Fibroblast of the conjunctiva (primary cell): Measurements from ENCODE around the gene ITGAD.

Experiments used
- DNase-seq: peaks from one replicate; pipeline ENCODE4 v3.0.0-alpha.2; 2010; ENCODE audit warnings: low read depth

ITGAD gene

DNA sequence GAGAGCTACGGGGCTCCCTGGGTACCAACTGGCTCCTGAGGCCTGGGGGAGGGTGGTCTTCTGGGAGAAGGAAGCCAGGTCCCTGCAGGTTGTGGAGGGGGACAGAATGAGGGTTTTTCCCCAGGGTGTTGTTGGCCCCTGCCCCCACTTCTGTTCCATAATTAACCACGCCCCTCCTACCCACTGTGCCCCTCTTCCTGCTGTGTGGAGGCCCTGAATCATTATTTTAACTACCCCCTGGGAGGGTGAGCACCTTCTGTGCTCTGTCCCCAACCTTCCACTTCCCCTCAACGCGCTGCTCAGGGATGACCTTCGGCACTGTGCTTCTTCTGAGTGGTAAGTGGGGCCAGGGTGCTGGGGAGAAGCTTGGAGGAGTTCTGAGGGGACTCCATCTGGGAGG is at the start of gene ITGAD:
Gene ITGAD (plus strand): TSS at position 280 of the 400 bp plus-strand sequence. CDS start 26 bp downstream, at position 306.
- no peak for DNase-seq

DNA sequence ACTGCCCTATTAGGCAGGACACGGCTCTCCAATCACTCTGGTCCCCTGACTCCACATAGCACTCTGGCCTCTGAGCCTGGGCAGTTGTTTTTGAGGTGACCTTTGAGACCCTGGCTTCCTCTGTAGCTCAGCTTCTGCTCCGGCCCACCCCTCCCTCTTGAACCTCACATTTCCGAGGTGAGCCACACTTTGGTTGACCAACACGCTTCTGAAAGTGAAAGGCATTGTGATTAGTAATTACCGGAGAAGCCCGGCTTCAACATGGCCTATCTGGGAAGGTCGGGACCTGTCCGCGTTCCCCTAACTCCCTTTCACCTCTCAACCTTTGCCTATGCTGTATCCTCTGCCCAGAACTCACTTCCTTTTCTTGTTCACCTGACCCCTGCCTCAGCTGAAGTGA is 48.4 kb upstream of the ITGAD start:
- no peak for DNase-seq

DNA sequence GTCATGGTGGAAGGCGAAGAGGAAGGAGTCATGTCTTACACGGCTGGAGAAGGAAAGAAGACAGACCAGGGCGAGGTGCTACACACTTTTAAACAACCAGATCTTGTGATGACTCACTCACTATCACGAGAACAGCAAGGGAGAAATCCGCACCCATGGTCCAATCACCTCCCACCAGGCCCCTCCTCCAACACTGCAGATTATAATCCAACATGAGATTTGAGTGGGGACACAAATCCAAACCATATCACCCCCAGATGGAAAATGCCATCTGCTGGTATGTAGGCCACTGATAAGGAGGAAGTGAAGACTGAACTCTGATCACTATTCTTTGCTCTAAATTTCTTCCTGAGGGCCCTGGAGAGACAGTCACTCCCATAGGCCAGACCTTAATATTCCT is 45.7 kb upstream of the ITGAD start:
- DNase-seq: no peak

DNA sequence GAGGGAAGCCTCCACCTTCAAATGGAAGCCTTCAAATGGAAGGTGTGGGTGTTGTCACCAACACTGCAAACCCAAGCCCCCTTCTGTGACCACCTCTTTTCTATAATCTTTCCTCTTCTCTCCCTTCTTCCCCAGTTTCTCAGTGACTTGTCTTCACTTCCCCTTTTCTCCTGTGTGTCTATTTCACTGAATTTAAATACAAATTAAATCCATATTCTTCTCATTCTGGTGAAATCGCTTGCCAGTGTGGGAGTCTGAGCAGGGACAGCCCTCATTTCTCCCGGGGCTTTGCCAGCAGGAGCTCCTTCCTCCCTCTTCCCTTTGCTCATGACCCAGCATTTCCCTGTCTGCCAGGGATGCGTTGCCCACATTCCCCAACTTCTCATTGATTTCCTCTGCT is 44.6 kb upstream of the ITGAD start:
- no peak for DNase-seq

DNA sequence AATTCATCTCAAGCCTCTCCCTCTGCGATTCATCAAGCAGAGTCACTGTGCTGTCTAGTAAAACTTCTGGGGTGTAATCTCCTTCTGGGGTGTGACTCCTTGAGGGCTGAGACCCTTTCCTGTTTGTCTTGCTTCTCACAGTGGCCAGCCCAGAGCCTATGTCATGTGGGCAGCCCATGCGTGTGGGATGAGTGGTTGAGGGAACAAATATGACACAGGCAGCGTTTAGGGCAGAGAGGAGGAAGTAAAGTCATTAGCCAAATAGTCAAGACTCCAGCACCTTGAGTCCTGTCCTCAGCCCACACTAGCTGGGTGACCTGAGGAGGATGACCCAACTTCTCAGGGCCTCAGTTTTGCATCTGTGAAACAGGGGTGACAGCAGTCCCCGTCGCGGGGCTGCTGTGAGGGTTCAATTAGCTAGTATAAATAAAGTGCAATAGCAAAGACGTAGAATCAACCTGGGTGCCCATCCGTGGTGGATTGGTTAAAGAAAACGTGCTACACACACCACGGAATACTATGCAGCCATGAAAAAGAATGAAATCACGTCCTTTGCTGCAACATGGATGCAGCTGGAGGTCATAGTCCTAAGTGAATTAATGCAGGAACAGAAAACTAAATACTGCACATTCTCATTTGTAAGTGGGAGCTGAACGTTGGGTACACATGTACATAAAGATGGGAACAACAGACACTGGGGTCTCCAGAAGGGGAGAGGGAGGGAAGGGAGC is 42.7 kb upstream of the ITGAD start:
- DNase-seq: no peak

DNA sequence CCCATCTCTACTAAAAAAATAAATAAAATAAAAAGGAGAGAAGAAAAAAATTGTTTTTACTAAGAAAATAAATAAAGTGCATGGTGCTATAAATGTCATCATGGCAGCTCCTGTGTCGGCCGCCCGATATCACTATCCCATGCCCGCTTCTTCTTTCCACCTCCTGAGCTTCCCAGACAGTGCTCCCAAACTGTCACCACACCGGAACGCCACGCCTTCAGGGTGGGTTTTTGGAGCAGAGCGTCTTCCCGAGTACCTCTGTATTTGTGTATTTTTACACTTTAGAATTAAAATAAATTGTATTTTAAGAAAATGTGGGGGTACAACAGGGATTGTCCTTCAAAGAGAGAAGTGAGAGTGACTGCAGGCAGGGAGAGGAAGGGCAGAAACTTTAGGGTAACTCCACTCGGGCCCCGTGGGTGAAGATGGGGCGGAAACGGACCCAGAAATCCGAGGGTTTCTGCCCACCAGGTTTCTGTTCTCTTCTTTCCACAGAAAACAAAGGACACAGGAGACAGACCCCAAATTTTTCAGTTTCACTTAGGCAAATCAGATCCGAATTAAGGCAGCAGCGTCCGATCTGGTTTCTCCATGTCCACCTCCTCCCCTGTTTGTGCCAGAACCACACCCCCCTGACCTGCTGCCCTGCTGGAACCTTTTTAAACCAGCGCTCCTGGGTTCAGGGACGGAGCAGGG is 41.7 kb upstream of the ITGAD start:
- no peak for DNase-seq

DNA sequence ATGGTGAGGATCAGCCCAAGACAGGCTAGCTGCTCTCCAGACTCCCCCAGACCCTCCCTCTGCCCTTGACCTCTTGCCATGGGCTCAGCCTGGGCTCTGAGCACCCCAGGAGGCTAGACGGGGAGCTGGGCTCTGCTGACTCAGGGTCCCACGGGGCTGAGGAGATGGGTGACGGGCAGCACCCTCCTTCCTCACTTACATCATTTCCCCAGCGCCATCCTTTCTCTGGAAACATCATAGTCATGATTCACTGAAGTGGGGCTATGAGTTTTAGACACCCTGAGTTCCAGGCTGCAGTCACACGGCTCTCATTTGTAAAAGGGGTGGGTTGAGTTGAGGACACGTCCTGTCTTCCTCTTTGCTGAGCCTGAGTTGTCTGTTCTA is 41.2 kb upstream of the ITGAD start:
- DNase-seq: no peak

DNA sequence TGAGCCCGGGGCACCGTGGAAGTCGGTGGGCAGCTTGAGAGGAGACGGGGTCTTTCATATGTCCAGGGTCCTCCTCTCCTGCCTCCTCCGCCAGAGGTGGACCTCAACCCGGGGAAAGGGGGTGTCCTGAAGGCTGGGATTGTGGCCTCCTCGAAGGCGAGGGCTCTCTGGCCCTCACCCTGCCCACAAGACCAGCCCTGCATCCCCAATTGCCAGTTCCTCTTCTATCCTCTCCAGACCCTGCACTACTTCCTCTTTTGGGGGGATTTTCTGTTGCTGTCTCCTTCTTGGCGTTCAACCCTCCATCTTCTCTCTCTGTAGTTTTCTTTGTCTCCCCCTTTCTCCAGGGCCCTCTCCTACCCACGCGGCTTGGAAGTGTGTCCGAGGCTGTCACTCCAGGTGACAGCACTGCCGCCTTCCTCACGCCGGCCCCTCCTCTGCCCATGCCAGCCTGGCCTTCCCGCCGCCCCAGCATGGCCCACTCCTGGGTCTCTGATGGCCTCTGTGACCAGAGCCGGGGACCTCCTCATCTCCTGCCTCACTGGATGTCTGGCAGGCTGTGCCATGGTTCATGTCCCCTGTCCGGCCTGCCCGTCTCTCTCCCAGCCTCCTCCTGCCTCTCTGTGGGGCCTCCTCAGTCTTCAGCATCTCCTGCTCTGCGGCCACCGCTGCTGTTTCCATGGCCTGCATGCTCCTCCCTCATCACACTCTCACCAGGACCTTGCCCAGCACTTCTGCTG is 40.6 kb upstream of the ITGAD start:
- DNase-seq: no peak

DNA sequence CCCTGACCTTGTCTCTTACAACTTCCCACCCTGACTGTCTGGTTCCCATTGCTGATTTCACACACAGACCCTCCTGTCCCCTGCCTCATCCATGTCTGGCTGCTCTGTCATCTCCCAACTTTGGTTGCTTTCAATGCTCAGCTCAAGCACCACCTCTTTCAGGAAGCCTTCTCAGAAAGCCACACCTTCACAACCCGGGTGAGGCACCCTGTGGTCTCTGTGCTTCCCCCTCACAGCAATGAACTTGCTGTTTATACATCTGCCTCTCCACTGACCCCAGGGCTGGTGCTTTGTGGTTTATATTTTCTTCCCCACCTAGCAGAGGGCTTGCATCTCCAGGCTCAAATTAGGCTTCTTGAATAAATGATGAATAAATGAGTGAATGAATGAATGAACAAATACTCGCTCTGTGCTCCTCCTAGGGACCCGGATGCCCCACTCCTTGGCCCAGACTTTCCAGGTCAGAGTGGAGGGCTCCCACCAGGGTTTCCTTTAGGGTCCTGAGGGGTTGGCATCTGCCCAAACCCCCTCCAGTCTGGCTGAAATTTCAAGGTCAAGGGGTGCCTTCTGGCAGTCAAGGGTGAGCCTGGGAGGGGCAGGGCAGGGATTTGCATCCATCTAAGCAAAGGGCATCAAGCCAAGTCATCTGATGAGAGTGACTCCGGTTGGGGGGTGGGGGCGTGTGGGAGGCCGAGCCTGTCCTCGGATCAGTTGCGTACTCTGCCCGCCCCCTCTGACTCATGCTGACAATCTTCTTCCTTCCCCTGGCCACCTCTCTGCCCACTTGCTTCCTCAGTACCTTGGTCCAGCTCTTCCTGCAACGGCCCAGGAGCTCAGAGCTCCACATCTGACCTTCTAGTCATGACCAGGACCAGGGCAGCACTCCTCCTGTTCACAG is 38.5 kb upstream of the ITGAD start, which contains the start of gene ITGAX:
Gene ITGAX (plus strand): TSS at position 783 of the 898 bp plus-strand sequence. CDS start 79 bp downstream, at position 862.
- peak; percentile 8 for DNase-seq

DNA sequence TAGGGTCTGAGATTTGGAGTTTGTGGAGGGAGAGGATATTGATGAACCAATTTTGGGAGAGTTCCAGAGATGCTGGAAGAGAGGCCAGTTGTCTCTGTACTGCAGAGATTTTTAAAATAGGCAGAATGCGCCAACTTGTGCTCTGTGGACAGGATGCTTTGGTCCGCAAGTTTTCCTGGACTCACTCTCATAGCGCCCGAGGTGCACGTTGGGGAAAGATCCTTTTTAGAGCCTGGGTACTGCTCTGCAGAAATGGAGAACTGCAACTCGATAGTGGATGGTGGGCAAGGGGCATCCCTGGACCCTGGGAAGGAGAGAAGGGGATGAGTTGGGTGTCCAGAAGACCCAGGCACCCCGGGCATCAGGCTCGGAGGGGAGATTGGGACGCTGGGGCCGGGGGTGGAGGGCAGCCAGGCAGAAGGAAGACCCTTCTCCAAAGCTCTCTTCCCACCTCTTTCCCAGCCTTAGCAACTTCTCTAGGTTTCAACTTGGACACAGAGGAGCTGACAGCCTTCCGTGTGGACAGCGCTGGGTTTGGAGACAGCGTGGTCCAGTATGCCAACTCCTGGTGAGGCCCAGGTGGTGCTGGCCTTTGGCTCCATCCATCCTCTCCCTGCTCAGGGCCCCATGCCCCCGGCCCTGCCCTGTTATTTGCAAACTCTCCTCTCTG is 37.6 kb upstream of the ITGAD start:
- no peak for DNase-seq

DNA sequence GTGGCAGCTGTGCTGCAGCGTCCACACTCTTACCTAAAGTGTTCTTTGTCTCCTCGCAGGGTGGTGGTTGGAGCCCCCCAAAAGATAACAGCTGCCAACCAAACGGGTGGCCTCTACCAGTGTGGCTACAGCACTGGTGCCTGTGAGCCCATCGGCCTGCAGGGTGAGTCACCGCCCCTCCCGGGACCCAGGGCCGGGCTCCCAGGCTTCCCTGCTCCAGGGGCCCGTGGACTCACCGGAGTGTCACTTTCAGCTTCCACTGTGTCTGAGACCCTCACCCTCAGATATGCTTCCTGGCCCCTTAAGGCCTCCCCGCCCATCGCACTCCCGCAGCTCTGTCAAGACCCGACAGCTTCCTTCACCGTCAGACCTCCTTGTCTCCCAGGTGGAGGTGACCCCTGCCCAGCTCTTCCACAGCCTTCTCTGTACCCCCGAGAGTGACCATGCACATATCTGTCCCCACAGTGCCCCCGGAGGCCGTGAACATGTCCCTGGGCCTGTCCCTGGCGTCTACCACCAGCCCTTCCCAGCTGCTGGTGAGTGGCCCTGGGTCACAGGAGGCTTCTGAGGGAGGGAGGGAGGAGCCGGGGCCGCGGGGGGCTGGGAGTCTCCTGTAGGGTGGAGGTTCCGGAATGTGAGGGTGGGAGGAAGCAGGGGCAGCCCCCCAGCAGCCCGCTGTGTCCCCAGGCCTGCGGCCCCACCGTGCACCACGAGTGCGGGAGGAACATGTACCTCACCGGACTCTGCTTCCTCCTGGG is 36.4 kb upstream of the ITGAD start:
- no peak for DNase-seq

DNA sequence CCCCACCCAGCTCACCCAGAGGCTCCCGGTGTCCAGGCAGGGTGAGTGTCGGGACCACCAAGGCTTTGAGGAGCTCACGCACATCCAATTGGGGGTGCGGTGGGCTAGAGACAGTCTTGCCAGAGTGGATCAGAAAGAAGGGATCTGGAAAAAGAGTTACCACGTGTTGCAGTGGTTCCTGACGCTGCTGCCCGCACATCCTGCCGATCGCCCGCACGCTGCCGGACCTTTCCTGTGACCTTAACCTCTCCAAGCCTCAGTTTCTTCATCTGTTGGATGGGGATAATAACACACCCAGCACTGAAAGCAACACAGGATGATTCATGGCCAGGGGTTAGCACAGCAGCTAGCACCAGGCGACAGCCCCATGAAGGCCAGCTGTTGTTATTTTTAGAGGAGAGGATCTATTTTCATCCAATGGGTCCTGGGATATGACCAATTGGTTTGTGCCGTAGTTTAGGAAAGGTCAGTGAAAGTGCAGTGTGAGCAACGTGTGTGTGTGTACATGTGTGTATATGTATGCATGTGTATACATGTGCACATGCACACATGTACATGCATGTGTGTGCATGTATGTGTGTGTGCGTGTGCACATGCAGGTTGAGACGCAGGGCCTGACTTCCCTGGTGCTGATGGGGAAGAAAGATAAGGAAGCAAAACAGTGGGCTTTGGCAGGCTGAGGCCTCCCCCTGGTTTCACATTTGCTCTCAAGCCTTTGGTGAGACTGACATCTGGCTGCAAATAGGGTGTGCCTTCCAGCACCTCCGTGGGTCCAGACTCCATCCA is 35.6 kb upstream of the ITGAD start:
- DNase-seq: no peak

DNA sequence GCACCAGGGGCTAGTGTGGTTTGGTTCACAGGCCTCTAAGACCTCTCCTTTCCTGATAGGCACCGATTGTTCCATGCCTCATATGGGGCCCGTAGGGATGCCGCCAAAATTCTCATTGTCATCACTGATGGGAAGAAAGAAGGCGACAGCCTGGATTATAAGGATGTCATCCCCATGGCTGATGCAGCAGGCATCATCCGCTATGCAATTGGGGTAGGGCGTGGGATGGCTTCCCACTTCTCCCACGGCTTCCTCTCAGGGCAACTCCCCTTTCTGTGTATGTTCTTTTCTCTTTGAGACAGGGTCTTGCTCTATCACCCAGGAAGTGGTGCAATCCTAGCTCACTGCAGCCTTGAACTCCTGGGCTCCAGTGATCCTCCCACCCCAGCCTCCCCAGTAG is 32.9 kb upstream of the ITGAD start:
- DNase-seq: no peak

DNA sequence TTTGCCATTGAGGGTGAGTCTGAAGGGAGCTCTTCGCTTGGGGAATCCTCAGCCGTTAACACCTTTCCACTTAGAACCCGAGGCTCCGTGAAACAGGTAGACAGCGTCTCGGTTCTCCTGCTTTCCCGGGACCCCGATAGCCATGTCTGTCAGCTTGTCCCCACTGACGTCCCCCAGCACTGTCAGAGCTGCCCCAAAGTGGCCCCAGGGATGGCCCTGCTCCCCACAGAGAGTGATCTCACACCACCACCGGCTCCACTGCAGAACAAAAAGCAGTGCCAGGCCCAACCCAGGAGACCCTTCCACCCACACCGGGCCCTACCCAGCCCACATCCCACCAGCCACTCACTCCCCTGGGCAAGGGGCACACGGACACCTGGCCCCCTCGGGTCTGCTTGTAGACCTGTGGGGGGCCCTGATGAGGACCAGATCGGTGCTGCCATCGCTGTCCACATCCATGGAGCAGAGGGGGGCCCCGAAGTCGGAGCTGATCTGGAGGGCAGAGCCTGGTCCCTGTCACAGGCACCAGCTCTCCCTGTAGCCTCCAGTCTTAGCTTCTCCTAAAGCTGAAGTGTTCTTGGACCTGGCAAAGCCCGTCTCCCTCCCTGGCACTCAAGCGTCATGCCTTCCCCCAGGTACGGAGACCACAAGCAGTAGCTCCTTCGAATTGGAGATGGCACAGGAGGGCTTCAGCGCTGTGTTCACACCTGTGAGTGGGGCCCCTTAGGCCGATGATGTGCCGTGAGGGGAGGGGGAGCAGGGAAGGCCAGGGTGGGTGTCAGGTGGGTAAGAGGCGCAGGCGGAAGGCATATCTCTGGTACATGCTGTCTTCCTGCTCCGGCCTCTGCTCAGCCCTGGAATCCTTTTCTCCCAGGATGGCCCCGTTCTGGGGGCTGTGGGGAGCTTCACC is 31.7 kb upstream of the ITGAD start:
- no peak for DNase-seq

DNA sequence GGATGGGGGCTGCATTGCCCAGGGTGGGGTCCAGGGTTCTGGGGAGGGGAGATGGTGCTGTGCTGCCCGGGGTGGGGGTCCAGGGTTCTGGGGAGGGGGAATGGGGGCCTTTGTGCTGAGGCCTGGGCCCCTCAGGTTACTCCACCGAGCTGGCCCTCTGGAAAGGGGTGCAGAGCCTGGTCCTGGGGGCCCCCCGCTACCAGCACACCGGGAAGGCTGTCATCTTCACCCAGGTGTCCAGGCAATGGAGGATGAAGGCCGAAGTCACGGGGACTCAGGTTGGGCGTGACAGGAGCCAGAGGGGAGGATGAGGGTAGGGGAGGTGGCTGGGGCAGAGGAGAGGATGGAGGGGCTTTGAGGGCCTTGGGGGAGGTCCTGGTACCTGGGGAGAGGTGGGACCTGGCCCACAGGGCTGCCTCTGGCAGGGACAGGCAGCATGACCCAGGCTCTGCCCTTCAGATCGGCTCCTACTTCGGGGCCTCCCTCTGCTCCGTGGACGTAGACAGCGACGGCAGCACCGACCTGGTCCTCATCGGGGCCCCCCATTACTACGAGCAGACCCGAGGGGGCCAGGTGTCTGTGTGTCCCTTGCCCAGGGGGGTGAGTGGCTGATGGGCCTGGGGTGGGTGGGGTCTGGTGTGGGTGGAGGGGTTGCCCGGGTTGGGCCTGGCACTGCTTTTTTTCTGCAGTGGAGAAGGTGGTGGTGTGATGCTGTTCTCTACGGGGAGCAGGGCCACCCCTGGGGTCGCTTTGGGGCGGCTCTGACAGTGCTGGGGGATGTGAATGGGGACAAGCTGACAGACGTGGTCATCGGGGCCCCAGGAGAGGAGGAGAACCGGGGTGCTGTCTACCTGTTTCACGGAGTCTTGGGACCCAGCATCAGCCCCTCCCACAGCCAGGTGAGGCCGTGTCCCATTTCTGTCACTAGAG is 30.4 kb upstream of the ITGAD start:
- DNase-seq: no peak

DNA sequence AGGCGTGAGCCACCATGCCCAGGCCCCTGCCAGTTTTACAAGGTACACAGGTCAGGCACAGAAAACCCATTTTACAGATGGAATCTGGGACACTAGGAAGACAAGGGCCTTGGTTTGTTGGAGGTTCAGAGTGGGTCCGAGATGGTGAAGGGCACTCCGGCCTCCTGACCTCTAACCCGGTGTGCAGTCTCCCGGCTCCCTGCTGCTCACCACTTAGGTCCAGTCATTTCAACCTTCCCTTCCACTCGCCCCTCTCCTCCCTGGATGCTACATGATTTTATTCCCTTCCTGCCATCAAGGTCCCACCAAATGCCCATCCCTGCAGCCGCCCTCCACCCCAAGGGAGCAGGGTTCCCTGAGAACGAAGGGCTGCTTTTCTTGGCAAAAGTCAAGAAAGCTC is 29.4 kb upstream of the ITGAD start:
- no peak for DNase-seq

DNA sequence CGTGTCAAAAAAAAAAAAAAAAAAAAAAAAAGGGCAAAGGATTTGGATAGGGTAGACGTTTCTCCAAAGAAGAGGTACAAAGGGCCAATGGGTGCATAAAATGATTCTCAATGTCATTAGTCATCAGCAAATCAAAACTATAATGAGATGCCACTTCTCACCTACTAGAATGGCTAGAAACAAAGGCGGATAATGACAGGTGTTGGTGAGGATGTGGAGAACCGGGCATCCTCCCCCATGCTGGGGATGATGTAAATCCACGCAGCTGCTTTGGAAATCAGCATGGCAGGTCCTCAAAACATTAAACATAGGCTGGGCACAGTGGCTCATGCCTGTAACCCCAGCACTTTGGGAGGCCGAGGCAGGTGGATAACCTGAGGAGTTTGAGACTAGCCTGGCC is 28.7 kb upstream of the ITGAD start:
- no peak for DNase-seq
